Fibroblast of lung (primary cell): ENCODE data around the gene CCDC74B. TPM values are rescaled to one million over a fixed set of nuclear protein-coding genes. Genes with fewer than 3 reads are reported as not detected.
"Not testable (repeated sequence)": the region's sequence is repeated elsewhere in the genome, so short reads cannot be mapped to it uniquely, and the experiment has no call there.

ENCODE experiments used
- DNase-seq, 2 donors: peaks; one replicate each; pipeline versions ENCODE4 v3.0.0 to v3.0.0-alpha.2; 2010; ENCODE audit warnings: low read depth in 2 of 2
- H2AFZ ChIP-seq: 2 replicates; pipeline ENCODE4 v1.5.1; 2012; ENCODE audit warnings: low read length, control low read depth, inconsistent platforms
- H3K27ac ChIP-seq: 2 replicates; pipeline ENCODE4 v1.5.1; 2011; ENCODE audit warnings: low read length, control low read depth; ENCODE audit not compliant: insufficient read depth
- H3K27me3 ChIP-seq: 2 replicates; pipeline ENCODE4 v1.5.1; 2011; ENCODE audit warnings: mild to moderate bottlenecking, low read length; ENCODE audit not compliant: control insufficient read depth, insufficient read depth
- H3K36me3 ChIP-seq: 2 replicates; pipeline ENCODE4 v1.5.1; 2011; ENCODE audit warnings: low read length; ENCODE audit not compliant: control insufficient read depth, insufficient read depth
- H3K4me1 ChIP-seq: 2 replicates; pipeline ENCODE4 v1.5.1; 2011; ENCODE audit warnings: low read length; ENCODE audit not compliant: control insufficient read depth, insufficient read depth; ENCODE audit errors: extremely low read depth
- H3K4me2 ChIP-seq: 2 replicates; pipeline ENCODE4 v1.5.1; 2011; ENCODE audit warnings: low read length, control low read depth; ENCODE audit not compliant: insufficient read depth; ENCODE audit errors: extremely low read depth
- H3K4me3 ChIP-seq, 4 experiments: fragments of 200-600 bp in 1 of 4; sonication (generic) in 1 of 4; replicated peaks in 1 of 4; 2 replicates each; pipeline ENCODE4 v1.5.1; 2011 to 2016; ENCODE audit warnings: low read length in 4 of 4, low read depth in 3 of 4, mild to moderate bottlenecking in 3 of 4, control low read depth in 2 of 4, inconsistent platforms in 1 of 4, mixed read lengths in 1 of 4; ENCODE audit not compliant: insufficient read depth in 1 of 4; ENCODE audit errors: control extremely low read depth in 1 of 4
- H3K79me2 ChIP-seq: 2 replicates; pipeline ENCODE4 v1.5.1; 2012; ENCODE audit warnings: mild to moderate bottlenecking, low read length, inconsistent platforms; ENCODE audit not compliant: control insufficient read depth, insufficient read depth
- H3K9ac ChIP-seq: 2 replicates; pipeline ENCODE4 v1.5.1; 2011; ENCODE audit warnings: mild to moderate bottlenecking, low read length, control low read depth; ENCODE audit not compliant: insufficient read depth
- H3K9me3 ChIP-seq: 2 replicates; pipeline ENCODE4 v1.5.1; 2012; ENCODE audit warnings: low read depth, low read length; ENCODE audit not compliant: control insufficient read depth, insufficient read depth
- H4K20me1 ChIP-seq: 2 replicates; pipeline ENCODE4 v1.5.1; 2011; ENCODE audit warnings: low read length; ENCODE audit not compliant: control insufficient read depth, insufficient read depth; ENCODE audit errors: extremely low read depth
- polyA plus RNA-seq, 2 donors: library from polyadenylated mRNA; depleted of rRNA in 1 of 2; stranded (reverse) in 1 of 2; unstranded in 1 of 2; fragments of >200 nt; gene quantifications; 2 replicates each; pipeline ENCODE4 v1.2.1, GENCODE V29; 2011 to 2012; ENCODE audit warnings: missing spikeins in 1 of 2
- total RNA-seq: library from RNA; depleted of rRNA; stranded (reverse); fragments of >200 nt; gene quantifications from 2 replicates; pipeline ENCODE4 v1.2.1, GENCODE V29; 2014

The CCDC74B gene
- total and polyA plus RNA-seq, 2 donors (not counting 1 experiment from before 2014, with no cell fraction given): 1.8 to 2.0 TPM

- not testable (repeated sequence) for H3K4me3 ChIP-seq, DNase-seq, H3K27ac ChIP-seq, H3K27me3 ChIP-seq, H2AFZ ChIP-seq, H3K4me2 ChIP-seq, H3K9me3 ChIP-seq, H3K79me2 ChIP-seq, H4K20me1 ChIP-seq, H3K9ac ChIP-seq, H3K36me3 ChIP-seq, H3K4me1 ChIP-seq
These were observed 3.9 kb downstream of the CCDC74B start for GRCh38 chr2:130141002-130141401.

- H3K9ac ChIP-seq, H2AFZ ChIP-seq, H3K79me2 ChIP-seq, DNase-seq, H3K4me2 ChIP-seq, H3K36me3 ChIP-seq, H4K20me1 ChIP-seq, H3K4me3 ChIP-seq, H3K9me3 ChIP-seq, H3K4me1 ChIP-seq, H3K27me3 ChIP-seq, H3K27ac ChIP-seq: not testable (repeated sequence)
These were observed 4.4 kb downstream of the CCDC74B start for GRCh38 chr2:130140516-130140915.

- H3K9me3 ChIP-seq, H3K79me2 ChIP-seq, H3K9ac ChIP-seq, H3K4me2 ChIP-seq, DNase-seq, H3K36me3 ChIP-seq, H3K27ac ChIP-seq, H2AFZ ChIP-seq, H3K27me3 ChIP-seq, H3K4me3 ChIP-seq, H3K4me1 ChIP-seq, H4K20me1 ChIP-seq: not testable (repeated sequence)
These were observed 5.3 kb downstream of the CCDC74B start for GRCh38 chr2:130139331-130140280.

- not testable (repeated sequence) for H3K9ac ChIP-seq, H3K27me3 ChIP-seq, DNase-seq, H2AFZ ChIP-seq, H3K36me3 ChIP-seq, H3K9me3 ChIP-seq, H3K4me1 ChIP-seq, H3K79me2 ChIP-seq, H3K27ac ChIP-seq, H3K4me2 ChIP-seq, H4K20me1 ChIP-seq, H3K4me3 ChIP-seq
These were observed 6.1 kb downstream of the CCDC74B start for GRCh38 chr2:130138841-130139251.

- not testable (repeated sequence) for H3K4me1 ChIP-seq, H2AFZ ChIP-seq, H3K27ac ChIP-seq, H3K79me2 ChIP-seq, H3K27me3 ChIP-seq, H3K4me2 ChIP-seq, H3K4me3 ChIP-seq, H3K36me3 ChIP-seq, H3K9me3 ChIP-seq, H4K20me1 ChIP-seq, DNase-seq, H3K9ac ChIP-seq
These were observed 6.6 kb downstream of the CCDC74B start for GRCh38 chr2:130138326-130138725.

- H3K27me3 ChIP-seq, H3K4me2 ChIP-seq, H3K27ac ChIP-seq, H3K9ac ChIP-seq, H3K9me3 ChIP-seq, H3K79me2 ChIP-seq, H4K20me1 ChIP-seq, H2AFZ ChIP-seq, H3K4me1 ChIP-seq, H3K36me3 ChIP-seq, DNase-seq, H3K4me3 ChIP-seq: not testable (repeated sequence)
These were observed 7.8 kb downstream of the CCDC74B start for GRCh38 chr2:130137118-130137517.

GRCh38 chr2:130136546-130136945 lies 8.4 kb downstream of the CCDC74B start:
- H3K9me3 ChIP-seq, H3K79me2 ChIP-seq, H3K27ac ChIP-seq, H3K36me3 ChIP-seq, H3K27me3 ChIP-seq, H4K20me1 ChIP-seq, H3K9ac ChIP-seq, H3K4me2 ChIP-seq, H3K4me1 ChIP-seq, H3K4me3 ChIP-seq, DNase-seq, H2AFZ ChIP-seq: not testable (repeated sequence)
